GM21576 (cell line): ENCODE measurements around the gene VASN.

Source experiments
- ATAC-seq: cut with Tn5 transposase; IDR thresholded peaks from one replicate; pipeline ENCODE4 v1.9.1; 2021; ENCODE audit warnings: mild to moderate bottlenecking, moderate library complexity; ENCODE audit not compliant: unreplicated experiment

Gene VASN

DNA sequence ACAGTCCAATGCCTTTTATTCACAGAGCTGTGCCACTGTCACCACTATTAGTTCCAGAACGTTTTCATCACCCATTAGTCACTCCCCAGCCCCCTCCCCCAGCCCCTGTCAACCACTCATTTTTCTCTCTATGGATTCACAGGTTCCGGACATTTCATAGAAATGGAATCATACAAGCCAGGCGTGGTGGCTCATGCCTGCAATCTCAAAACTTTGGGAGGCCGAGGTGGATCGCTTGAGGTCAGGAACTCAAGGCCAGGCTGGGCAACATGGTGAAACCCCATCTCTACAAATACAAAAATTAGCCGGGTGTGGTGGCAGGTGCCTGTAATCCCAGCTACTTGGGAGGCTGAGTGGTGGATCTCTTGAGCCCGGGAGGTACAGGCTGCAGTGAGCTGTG is 19.8 kb upstream of the VASN start:
- no peak for ATAC-seq

- ATAC-seq, result no peak
Measured at GRCh38 chr16:4352843-4353242, 18.8 kb upstream of the VASN start.

DNA sequence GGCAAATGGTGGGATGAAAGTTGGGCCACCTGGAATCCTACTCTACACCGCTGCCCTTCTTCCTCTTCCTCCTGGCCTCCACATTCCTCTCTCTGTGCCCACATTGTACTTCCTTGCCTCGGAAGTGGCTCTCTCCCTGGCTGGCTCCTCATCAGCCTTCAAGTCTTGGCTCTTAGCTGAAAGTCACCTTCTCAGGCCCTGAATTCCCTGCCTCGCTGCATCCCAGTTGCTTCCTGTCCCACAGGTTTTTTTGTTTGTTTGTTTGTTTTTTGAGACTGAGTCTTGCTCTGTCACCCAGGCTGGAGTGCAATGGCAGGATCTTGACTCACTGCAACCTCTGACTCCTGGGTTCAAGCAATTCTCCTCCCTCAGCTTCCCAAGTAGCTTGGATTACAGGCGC is 18.0 kb upstream of the VASN start:
- ATAC-seq, result no peak

DNA sequence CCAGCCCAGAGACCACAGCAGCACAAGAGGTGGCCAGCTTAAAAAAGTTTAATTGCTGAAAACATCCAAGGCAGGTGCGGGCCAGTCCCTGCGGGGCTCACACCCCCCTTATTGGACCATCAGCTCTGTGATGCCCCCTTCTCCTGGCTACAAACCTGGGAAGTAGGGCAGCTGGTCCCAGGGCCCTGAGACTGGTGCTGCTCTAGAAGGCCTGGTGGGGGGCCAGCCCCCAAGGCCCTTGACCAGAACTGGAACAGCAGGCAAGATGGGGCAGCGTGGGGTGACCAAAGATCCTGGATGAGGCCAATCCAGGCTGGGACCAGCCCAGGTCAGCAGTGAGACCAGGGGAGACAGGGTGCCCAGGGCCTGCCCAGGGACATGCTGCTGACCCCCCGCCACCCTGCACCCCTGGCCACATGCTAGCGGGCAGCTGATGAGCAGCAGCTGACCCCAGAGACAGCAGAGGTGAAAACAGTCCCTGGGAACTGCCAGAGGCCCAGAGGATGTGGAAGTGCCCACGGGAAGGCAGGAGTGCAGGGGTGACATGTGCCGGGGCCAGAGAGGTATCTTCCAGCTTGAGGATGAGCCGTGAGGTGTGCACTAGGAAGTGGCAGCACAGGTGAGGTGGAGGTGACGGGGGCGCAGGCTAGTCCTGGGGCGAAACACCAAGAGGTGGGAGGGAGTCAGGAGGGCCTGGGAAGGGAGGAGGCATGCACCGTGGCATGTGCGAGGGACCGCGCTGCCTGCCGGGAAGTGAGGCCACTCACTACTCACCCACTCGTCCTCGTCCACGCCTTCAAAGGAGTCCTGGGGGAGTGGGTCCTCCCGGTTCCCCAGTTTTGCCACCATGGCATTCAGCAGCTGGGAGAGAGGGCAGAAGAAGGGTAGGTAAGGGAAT is 16.9 kb upstream of the VASN start:
- no peak for ATAC-seq

- ATAC-seq, result no peak
Measured at GRCh38 chr16:4356820-4357219, 14.8 kb upstream of the VASN start.

DNA sequence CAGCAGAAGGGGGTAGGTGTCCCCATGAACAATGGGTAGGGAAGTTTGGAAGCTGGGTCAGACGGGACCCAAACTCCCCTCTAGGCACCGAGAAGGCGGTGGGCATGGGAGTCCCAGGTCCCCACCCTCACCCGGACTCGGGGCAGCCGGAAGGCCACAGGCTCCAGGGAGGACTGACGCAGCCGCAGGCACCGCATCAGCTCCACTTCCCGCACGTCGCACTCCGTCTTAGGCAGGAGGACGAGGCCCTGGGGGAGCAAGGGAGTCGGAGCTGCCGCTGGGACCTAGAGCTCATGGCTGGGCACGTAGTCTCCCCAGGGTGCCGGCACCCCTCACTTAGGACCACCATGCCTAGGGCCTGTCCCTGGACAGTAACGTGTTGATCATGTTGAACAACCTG is 13.4 kb upstream of the VASN start:
- ATAC-seq, result no peak

DNA sequence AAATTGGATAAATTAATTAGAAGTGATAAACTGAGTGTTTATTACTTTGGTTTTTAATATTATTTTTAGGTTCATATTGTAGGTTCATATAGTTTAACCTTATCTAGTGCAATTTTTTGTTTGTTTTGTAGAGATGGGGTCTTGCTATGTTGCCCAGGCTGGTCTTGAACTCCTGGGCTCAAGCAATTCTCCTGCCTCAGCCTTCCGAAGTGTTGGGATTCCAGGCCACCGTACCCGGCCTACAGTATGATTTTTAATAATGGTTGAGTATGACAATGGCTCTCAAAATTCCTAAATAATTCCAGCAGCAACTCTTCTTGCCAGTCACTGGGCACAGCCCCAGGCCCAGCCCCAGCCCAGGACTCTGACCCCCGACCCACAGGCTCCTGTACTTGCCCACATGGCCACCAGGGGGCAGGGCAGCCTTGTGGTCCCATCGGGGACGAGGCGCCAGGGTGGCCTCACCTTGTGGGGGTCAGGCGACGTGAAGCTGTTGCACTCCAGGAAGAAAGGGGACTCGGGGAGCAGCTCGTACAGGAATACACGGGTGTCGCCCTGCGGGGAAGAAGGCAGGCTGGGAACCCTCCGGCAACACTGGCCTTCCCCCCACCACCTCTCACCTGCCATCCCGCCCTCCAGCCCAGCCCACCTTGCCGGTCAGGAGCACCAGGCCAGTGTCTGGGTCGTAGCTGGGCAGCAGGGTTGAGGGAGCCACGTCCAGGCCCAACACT is 12.7 kb upstream of the VASN start:
- ATAC-seq, result no peak

- no peak for ATAC-seq
Measured at GRCh38 chr16:4359914-4360313, 11.7 kb upstream of the VASN start.

DNA sequence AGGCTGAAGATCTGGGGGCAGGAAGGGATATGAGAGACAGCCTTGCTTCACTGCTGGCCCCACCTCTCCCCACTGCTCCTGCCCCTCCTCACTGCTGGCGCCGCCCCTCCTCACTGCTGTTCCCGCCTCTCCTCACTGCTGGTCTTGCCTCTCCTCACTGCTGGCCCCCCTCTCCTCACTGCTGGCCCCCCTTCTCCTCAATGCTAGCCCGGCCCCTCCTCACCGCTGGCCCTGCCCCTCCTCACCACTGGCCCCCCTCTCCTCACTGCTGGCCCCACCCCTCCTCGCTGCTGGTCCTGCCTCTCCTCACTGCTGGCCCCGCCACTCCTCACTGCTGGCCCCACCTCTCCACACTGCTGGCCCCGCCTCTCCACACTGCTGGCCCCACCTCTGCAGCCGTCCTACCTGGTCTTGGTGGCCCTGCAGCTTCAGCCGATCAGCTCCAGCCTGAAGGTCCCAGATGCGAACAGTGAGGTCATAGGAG is 11.1 kb upstream of the VASN start:
- no peak for ATAC-seq

GRCh38 chr16:4361033-4361943 is 10.4 kb upstream of the VASN start:
- no peak for ATAC-seq

- no peak for ATAC-seq
Measured at GRCh38 chr16:4361944-4362311, 9.7 kb upstream of the VASN start.

- ATAC-seq, result no peak
Measured at GRCh38 chr16:4362476-4363135, 9.0 kb upstream of the VASN start.

- no peak for ATAC-seq
Measured at GRCh38 chr16:4364196-4365013, 7.2 kb upstream of the VASN start.

DNA sequence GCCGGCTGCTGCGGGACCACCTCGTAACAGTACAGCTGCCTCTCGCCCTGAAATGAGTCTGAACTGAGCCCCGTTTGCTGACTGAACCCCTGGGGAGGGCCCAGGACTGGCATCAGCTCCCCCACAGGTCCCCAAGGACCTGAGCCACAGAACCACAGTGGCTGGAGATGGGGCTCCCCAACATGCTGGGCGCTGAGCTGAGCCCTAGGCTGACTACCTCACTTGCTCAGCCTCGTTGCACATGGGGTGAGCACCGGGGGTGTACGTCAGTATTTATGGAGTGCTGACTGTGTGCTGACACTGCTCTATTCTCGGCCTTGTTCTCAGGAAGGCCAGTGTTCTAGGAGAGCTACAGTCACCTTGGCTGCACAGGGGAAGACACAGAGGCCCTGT is 6.6 kb upstream of the VASN start:
- peak; percentile 46 for ATAC-seq

- ATAC-seq, result no peak
Measured at GRCh38 chr16:4365615-4366014, 6.0 kb upstream of the VASN start.

GRCh38 chr16:4366016-4366415 is 5.6 kb upstream of the VASN start:
- ATAC-seq, result no peak

- no peak for ATAC-seq
Measured at GRCh38 chr16:4367393-4367856, 4.2 kb upstream of the VASN start.

GRCh38 chr16:4369007-4369733 is 2.5 kb upstream of the VASN start:
- no peak for ATAC-seq

DNA sequence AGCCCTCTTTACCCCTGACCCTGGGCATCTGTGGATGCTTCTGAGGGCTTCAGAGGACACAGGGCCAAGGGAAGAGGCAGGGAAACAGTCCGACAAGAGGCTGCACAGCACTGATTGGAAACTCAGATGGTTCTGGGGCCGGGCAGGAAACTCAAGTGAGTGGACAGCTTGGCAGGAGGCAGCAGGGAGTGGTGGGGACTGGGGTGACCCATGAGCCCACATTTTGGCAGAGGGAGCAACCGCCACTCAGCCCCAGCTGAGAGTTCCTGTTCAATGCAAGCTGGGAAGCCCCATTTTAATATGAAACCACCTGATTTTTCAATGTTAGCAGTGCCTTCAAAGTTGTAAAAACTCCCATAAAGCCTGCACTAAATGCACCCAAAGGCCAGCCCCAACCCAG is 1.5 kb upstream of the VASN start:
- no peak for ATAC-seq
